Measurements from ENCODE around the gene OMP. TPM values are rescaled to one million over a fixed set of nuclear protein-coding genes. Genes with fewer than 3 reads are reported as not detected.

Gene OMP
- total and polyA plus RNA-seq, 2 of the 4 experiments (the other 2 are of a cell fraction) = 0.27 TPM; not detected in 1

DNA sequence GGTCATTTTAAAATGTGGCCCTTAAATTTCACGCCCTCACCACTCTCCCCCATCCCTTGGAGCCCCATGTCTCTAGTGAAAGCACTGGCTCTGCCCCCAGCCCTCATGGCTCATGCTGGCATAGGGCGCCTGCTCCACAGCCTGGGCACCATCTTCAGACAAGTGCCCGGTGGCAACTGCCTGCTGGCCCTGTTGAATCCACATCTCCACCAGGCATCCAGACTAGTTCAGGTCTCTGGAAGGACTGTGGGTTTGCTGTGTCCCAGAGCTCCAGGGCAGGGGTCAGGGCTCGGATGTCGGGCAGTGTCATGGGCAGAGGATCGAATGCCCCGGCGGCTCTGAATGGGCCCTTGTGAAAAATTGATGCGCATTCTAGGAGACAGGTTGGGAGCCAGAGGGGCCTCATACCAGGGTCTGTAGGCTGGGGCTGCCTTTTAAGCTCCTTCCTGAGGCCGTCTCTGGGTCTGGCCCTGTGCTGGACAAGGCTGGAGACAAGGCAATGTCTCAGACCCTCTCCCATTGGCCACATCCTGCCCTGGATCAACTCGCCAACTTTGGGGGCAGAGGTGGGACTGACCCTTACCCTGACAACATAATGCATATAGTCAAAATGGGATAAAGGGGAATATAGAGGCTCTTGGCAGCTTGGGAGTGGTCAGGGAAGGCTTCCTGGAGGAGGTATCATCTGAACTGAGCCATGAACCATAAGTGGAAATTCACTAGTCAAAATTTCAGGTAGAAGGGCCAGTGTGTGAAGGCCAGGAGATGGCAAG lies 26.6 kb downstream of the OMP start:
- H3K36me3 ChIP-seq (ENCODE audit: control insufficient read depth, insufficient read depth, low read length) = no peaks in the 10 kb centered on the region
- H3K9ac ChIP-seq (ENCODE audit: low read depth, low read length) = no peak overlapping the region
- no TSS peak for BruUV-seq (replicated peaks)
- POLR2A ChIA-PET (ENCODE audit: unreplicated experiment) = interaction anchor here (0.8 kb wide), 1 partner anchor 11 kb away, joined by 3 read pairs; no protein-coding TSS in a partner anchor
- H4K20me1 ChIP-seq (ENCODE audit: insufficient read depth, low read length) = no peaks in the 10 kb centered on the region
- no peak for ATAC-seq (ENCODE audit: low read depth)
- H4K5ac ChIP-seq (ENCODE audit: low read depth, low read length) = no peak overlapping the region
- no peak overlapping the region for H2BK5ac ChIP-seq (ENCODE audit: low read depth, low read length, poor library complexity, severe bottlenecking)
- H3K79me1 ChIP-seq (ENCODE audit: low read depth in 1 of 2, low read length in 2 of 2) = no peaks in the 10 kb centered on the region
- H4K91ac ChIP-seq (ENCODE audit: insufficient read depth, low read depth, low read length) = no peak overlapping the region
- H3K4me2 ChIP-seq (ENCODE audit: low read depth, low read length) = no peak overlapping the region
- H2BK20ac ChIP-seq (ENCODE audit: low read depth, low read length) = no peak overlapping the region
- H2AFZ ChIP-seq (replicated peaks; ENCODE audit: low read length, poor library complexity) = no peak overlapping the region
- H2AK9ac ChIP-seq (replicated peaks; ENCODE audit: low read depth, low read length, poor library complexity) = no peak overlapping the region
- no peak overlapping the region for H3K56ac ChIP-seq (ENCODE audit: extremely low read depth, insufficient read depth, low read length)
- no peak for DNase-seq
- WGBS, 2 experiments (ENCODE audit: extremely low coverage in 2 of 2, insufficient read length in 1 of 2) = 91% methylated on average over 6 of the region's 11 CpGs; no CpG with 5 or more reads in 1 of the 2 experiments
- no peak overlapping the region for H3K14ac ChIP-seq (replicated peaks; ENCODE audit: low read depth, low read length)
- H3K9me1 ChIP-seq (ENCODE audit: insufficient read depth, low read length) = no peaks in the 10 kb centered on the region
- H3K4me3 ChIP-seq (ENCODE audit: insufficient read depth, low read depth, low read length) = no peak overlapping the region
- no peak overlapping the region for H2BK15ac ChIP-seq (ENCODE audit: low read depth, low read length)
- no peaks in the 10 kb centered on the region for H3K27me3 ChIP-seq (ENCODE audit: control insufficient read depth, insufficient read depth, low read length)
- intact Hi-C loops (cut with micrococcal nuclease) = no loop called here
- H2BK120ac ChIP-seq (ENCODE audit: low read depth, low read length) = no peak overlapping the region
- H3K27ac ChIP-seq (ENCODE audit: insufficient read depth, low read length) = no peak overlapping the region
- H4K8ac ChIP-seq (ENCODE audit: low read depth in 2 of 2, low read length in 2 of 2) = no peak overlapping the region
- H3K23ac ChIP-seq (ENCODE audit: low read depth, low read length) = no peak overlapping the region
- H3K9me3 ChIP-seq (ENCODE audit: control insufficient read depth, insufficient read depth, low read length) = no peaks in the 10 kb centered on the region
- CTCF ChIA-PET = no interaction called here
- in situ Hi-C loops (cut with MboI; ENCODE audit: low sequenced_read_pairs) = loop anchor here (5.0 to 10.0 kb wide), 2 partner anchors 56 to 418 kb away; no protein-coding TSS in a partner anchor
- no peak overlapping the region for H2AK5ac ChIP-seq (ENCODE audit: low read depth, low read length)
- H3K4me1 ChIP-seq (ENCODE audit: control insufficient read depth, insufficient read depth, low read length) = peaks cover 10% of the 10 kb centered on the region; the same call in 1 of the 2 replicates
- H3K4ac ChIP-seq (ENCODE audit: low read depth, low read length) = no peak overlapping the region
- H3K18ac ChIP-seq (ENCODE audit: low read depth, low read length) = no peak overlapping the region
- dilution Hi-C loops (cut with HindIII; ENCODE audit: low sequenced_read_pairs, unreplicated experiment) = no loop called here
- TF ChIP-seq FOS (IDR thresholded peaks at IDR 0.05; ENCODE audit: low read depth, low read length) (no peak), BHLHE40 (IDR thresholded peaks at IDR 0.05; ENCODE audit: low read depth, low read length) (no peak), CEBPB (IDR thresholded peaks at IDR 0.05; ENCODE audit: low read depth, low read length) (no peak), NFE2L2 (IDR thresholded peaks at IDR 0.05; ENCODE audit: low read depth, low read length) (no peak), RCOR1 (IDR thresholded peaks at IDR 0.05; ENCODE audit: insufficient replicate concordance, low read length) (no peak), POLR2A (IDR thresholded peaks at IDR 0.05; ENCODE audit: low read depth, low read length) (no peak), MAZ (IDR thresholded peaks at IDR 0.05; ENCODE audit: borderline replicate concordance, low read depth, low read length) (no peak), RFX5 (IDR thresholded peaks at IDR 0.05; ENCODE audit: low read depth, low read length) (no peak), RAD21 (IDR thresholded peaks at IDR 0.05; ENCODE audit: low read length) (no peak), USF2 (IDR thresholded peaks at IDR 0.05; ENCODE audit: low read depth, low read length) (no peak), CHD1 (IDR thresholded peaks at IDR 0.05; ENCODE audit: low read depth, low read length) (no peak), MAFK (IDR thresholded peaks at IDR 0.05; ENCODE audit: low read depth, low read length) (no peak), MXI1 (IDR thresholded peaks at IDR 0.05; ENCODE audit: borderline replicate concordance, low read depth, low read length) (no peak)
- TF ChIP-seq, protein P1, sequence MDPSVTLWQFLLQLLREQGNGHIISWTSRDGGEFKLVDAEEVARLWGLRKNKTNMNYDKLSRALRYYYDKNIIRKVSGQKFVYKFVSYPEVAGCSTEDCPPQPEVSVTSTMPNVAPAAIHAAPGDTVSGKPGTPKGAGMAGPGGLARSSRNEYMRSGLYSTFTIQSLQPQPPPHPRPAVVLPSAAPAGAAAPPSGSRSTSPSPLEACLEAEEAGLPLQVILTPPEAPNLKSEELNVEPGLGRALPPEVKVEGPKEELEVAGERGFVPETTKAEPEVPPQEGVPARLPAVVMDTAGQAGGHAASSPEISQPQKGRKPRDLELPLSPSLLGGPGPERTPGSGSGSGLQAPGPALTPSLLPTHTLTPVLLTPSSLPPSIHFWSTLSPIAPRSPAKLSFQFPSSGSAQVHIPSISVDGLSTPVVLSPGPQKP (IDR thresholded peaks at IDR 0.05; ENCODE audit: borderline replicate concordance, low read depth, low read length) = no peak
- TF ChIP-seq, protein P2, sequence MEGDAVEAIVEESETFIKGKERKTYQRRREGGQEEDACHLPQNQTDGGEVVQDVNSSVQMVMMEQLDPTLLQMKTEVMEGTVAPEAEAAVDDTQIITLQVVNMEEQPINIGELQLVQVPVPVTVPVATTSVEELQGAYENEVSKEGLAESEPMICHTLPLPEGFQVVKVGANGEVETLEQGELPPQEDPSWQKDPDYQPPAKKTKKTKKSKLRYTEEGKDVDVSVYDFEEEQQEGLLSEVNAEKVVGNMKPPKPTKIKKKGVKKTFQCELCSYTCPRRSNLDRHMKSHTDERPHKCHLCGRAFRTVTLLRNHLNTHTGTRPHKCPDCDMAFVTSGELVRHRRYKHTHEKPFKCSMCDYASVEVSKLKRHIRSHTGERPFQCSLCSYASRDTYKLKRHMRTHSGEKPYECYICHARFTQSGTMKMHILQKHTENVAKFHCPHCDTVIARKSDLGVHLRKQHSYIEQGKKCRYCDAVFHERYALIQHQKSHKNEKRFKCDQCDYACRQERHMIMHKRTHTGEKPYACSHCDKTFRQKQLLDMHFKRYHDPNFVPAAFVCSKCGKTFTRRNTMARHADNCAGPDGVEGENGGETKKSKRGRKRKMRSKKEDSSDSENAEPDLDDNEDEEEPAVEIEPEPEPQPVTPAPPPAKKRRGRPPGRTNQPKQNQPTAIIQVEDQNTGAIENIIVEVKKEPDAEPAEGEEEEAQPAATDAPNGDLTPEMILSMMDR (conservative IDR thresholded peaks at IDR 0.05; ENCODE audit: low read depth, low read length) = no peak

Measured in IMR-90 (cell line).